GM12878 (cell line): ENCODE measurements around the gene DAB2IP.

Experiments used
- BCLAF1 ChIP-seq: fragments of 450-650 bp; IDR thresholded peaks from 2 replicates; pipeline ENCODE4 v1.6.1; 2017; ENCODE audit warnings: antibody characterized with exemption, mild to moderate bottlenecking, moderate library complexity
- CEBPB ChIP-seq, 2 experiments: fragments of 150-350 bp in 1 of 2; IDR thresholded peaks; 2 replicates each; pipeline ENCODE4 v1.6.1; 2012 to 2014; ENCODE audit warnings: low read depth in 2 of 2, low read length in 2 of 2, borderline replicate concordance in 1 of 2, inconsistent platforms in 1 of 2
- CTCF ChIP-seq, 3 experiments: IDR thresholded peaks in 2 of 3; conservative IDR thresholded peaks in 1 of 3; 2 replicates each; pipeline ENCODE4 v1.5.1; 2011; ENCODE audit warnings: low read depth in 3 of 3, low read length in 3 of 3, mild to moderate bottlenecking in 3 of 3, control low read depth in 2 of 3, moderate library complexity in 2 of 3, inconsistent platforms in 1 of 3, mixed read lengths in 1 of 3; ENCODE audit not compliant: control insufficient read depth in 2 of 3, insufficient read depth in 1 of 3; ENCODE audit errors: extremely low read depth in 1 of 3
- NFIC ChIP-seq: IDR thresholded peaks from 2 replicates; pipeline ENCODE4 v1.6.1; 2012; ENCODE audit warnings: low read depth, mild to moderate bottlenecking, inconsistent platforms, low read length, moderate library complexity
- NRF1 ChIP-seq: conservative IDR thresholded peaks from 2 replicates; pipeline ENCODE4 v1.6.1; 2011; ENCODE audit warnings: mild to moderate bottlenecking, low read depth, low read length, improper control_type of control experiment
- POLR2A ChIP-seq: IDR thresholded peaks from 2 replicates; pipeline ENCODE4 v1.6.1; 2011; ENCODE audit warnings: low read depth, mild to moderate bottlenecking, low read length
- POLR2AphosphoS5 ChIP-seq: IDR thresholded peaks from 2 replicates; pipeline ENCODE4 v1.6.1; 2011; ENCODE audit warnings: mild to moderate bottlenecking, low read length, inconsistent platforms
- ZNF384 ChIP-seq: IDR thresholded peaks from 2 replicates; pipeline ENCODE4 v1.6.1; 2012; ENCODE audit warnings: low read depth, mild to moderate bottlenecking, low read length, improper control_type of control experiment, borderline replicate concordance
- ZNF622 ChIP-seq: fragments of 450-650 bp; IDR thresholded peaks from 2 replicates; pipeline ENCODE4 v1.6.1; 2017; ENCODE audit warnings: mild to moderate bottlenecking, inconsistent platforms

GRCh38 chr9:121682201-121682600 lies 30.8 kb downstream of the DAB2IP start:
- TF ChIP-seq CTCF (IDR thresholded peaks at IDR 0.05 in 2 of 3, conservative IDR thresholded peaks at IDR 0.05 in 1 of 3; ENCODE audit: control insufficient read depth in 2 of 3, extremely low read depth in 1 of 3, insufficient read depth in 1 of 3, low read depth in 3 of 3, low read length in 3 of 3) (no peak), BCLAF1 (no peak), NRF1 (no peak), CEBPB (IDR thresholded peaks at IDR 0.05; ENCODE audit: borderline replicate concordance in 1 of 2, low read depth in 2 of 2, low read length in 2 of 2) (no peak), POLR2A (no peak), ZNF384 (no peak), NFIC (no peak), POLR2AphosphoS5 (no peak), ZNF622 (no peak)
